ENCODE results near the gene TRPM3.

DNA sequence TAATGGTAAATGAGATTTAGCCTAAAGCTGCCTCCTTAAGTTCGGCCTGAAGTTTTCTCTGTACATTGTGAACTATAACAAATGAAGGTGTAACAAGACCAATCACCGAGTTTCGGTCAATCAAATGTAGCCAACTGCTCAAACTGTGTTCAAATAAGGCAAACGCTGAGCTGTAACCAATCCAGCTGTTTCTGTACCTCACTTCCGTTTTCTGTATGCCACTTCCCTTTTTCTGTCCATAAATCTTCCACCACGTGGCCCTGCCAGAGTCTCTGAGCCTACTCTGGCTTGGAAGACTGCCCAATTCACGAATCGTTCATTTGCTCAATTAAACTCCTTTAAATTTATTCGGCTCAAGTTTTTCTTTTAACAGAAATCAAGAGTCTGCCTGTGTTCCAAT is 513.5 kb downstream of the TRPM3 start:
- TF ChIP-seq POLR2A (IDR thresholded peaks at IDR 0.05) (no peak), CTCF (IDR thresholded peaks at IDR 0.05) (no peak)

Measured in esophagus squamous epithelium (tissue), 4 donors.